NCI-H345 treated with DMSO at 0.1 percent for 48 hours (cell line): ENCODE measurements around the gene RABGGTA.
A peak's percentile ranks its signal among the peaks of the same experiment; 100 is the strongest.
"Not testable (repeated sequence)": the region's sequence is repeated elsewhere in the genome, so short reads cannot be mapped to it uniquely, and the experiment has no call there.

ENCODE experiments used
- DNase-seq: peaks from one replicate; lab custom pipeline; 2025; ENCODE audit not compliant: unreplicated experiment; lab: John Stamatoyannopoulos, UW

RABGGTA gene

GRCh38 chr14:24243336-24243836 is 28.0 kb downstream of the RABGGTA start:
- no peak for DNase-seq

- peak; percentile 97 for DNase-seq
These were observed 29.5 kb downstream of the RABGGTA start for GRCh38 chr14:24241829-24242443.

GRCh38 chr14:24240110-24240918 is 31.1 kb downstream of the RABGGTA start:
- DNase-seq, result no peak

GRCh38 chr14:24238527-24239037 is 32.8 kb downstream of the RABGGTA start:
- DNase-seq, result no peak

GRCh38 chr14:24238123-24238522 is 33.3 kb downstream of the RABGGTA start:
- no peak for DNase-seq

GRCh38 chr14:24237463-24237955 is 33.9 kb downstream of the RABGGTA start:
- no peak for DNase-seq

- no peak for DNase-seq
These were observed 34.5 kb downstream of the RABGGTA start for GRCh38 chr14:24236689-24237462.

GRCh38 chr14:24235804-24236688 is 35.4 kb downstream of the RABGGTA start:
- no peak for DNase-seq

- DNase-seq, result no peak
These were observed 37.0 kb downstream of the RABGGTA start for GRCh38 chr14:24234095-24235005.

GRCh38 chr14:24233538-24233866 is 37.9 kb downstream of the RABGGTA start:
- no peak for DNase-seq

- no peak for DNase-seq
These were observed 38.5 kb downstream of the RABGGTA start, which contains the start of gene GMPR2 for GRCh38 chr14:24232645-24233537. Gene GMPR2, plus strand, starts transcription at chr14:24232929. Its CDS starts 325 bp downstream, at chr14:24233254.

GRCh38 chr14:24232121-24232644 is 39.2 kb downstream of the RABGGTA start, which contains the start of gene NEDD8:
Gene NEDD8, minus strand, starts transcription at chr14:24232367. Its CDS starts 100 bp downstream, at chr14:24232267.
- peak; percentile 93 for DNase-seq

GRCh38 chr14:24231263-24232120 is 39.9 kb downstream of the RABGGTA start:
- DNase-seq, result no peak

GRCh38 chr14:24228902-24229301 is 42.5 kb downstream of the RABGGTA start:
- DNase-seq, result no peak

GRCh38 chr14:24226473-24226872 is 44.9 kb downstream of the RABGGTA start:
- no peak for DNase-seq

- no peak for DNase-seq
These were observed 46.8 kb downstream of the RABGGTA start for GRCh38 chr14:24224618-24225071.

GRCh38 chr14:24222987-24223386 is 48.4 kb downstream of the RABGGTA start:
- not testable (repeated sequence) for DNase-seq
